ENCODE results near the gene ATXN7L3.
A peak's percentile ranks its signal among the peaks of the same experiment; 100 is the strongest.

The ATXN7L3 gene

GRCh38 chr17:44200478-44201155, 933 bp upstream of the ATXN7L3 start:
- DNase-seq, result no peak

- DNase-seq, result peak; percentile 50 to 82 (median 72)
Measured at GRCh38 chr17:44198721-44199552, 747 bp downstream of the ATXN7L3 start.

- DNase-seq, result peak; percentile 31 to 79 (median 68)
Measured at GRCh38 chr17:44197980-44198720, 1.5 kb downstream of the ATXN7L3 start.

DNA sequence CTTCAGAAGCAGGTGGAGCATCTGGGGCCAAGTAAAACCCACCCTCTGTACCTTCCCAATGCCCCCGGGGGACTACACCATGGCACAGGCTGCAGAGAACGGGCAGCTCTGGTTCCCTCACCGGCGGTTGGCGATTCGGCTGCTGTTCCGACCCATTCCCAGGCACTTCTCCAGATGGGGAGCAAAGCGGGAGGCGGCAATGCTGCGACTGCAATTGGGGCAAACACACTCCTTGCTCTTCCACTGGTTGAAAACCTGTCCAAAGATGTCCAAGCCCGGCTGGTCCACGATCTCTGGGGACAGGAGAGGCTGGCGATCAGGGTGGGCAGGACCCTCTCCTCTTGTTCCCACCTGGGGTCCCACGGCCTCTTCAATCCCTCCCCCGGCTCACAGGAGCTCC, 2.6 kb downstream of the ATXN7L3 start:
- no peak for DNase-seq

DNA sequence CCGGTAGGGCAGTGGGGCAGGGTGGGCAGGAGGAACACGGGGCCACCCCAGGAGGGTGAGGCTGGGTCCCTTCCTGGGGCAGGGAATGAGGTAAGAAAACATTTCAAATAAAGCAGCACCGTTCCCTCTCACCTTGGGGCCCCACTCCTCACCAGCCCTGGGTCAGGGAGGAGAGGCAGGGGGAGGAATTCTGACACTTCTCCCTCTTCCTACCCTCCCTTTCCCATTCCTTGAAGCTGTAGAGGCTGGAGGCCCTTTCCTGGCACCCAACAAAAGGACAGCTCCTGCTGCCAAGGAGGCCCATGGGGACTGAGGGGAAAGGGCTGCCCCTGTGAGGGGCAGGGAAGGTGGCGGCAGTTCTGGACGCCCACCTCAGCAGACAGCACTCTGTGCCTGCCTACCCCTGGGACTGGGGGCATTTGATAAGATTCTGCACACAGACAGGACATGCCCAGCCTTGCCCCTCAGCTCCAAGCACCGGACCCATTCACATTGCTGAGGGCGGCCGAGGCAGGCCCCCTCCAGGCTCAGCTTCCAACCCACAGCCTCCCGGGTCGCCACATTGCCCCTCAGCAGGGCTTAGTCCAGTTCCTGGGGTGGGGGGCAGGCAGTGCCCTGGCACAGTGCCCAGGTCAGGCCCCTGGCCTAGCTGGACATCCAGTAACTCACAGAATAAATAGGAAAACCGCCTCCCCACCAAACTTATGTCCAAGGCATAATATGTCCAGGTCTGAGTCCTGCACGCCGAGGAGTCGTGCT, 6.2 kb downstream of the ATXN7L3 start:
- no peak for DNase-seq

DNA sequence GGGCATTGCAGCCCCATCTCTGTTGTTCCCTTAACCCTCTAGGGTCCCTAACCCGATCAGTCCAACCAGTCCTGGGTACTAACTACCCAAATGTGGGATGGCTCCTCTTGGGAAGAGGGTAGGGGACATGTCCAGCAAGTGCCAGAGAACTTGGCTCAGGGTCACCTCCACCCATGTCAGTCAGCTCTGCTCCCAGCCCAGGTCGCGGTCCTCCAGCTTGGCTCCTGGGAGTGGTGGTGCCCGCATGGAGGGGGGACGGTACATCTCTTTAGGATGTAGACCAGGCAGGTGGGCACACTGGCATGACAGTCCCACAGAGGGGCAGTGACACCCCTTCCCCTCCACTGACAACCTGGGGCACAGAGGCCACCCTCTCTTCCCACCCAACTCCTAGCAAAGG, 6.9 kb downstream of the ATXN7L3 start:
- DNase-seq, result no peak

DNA sequence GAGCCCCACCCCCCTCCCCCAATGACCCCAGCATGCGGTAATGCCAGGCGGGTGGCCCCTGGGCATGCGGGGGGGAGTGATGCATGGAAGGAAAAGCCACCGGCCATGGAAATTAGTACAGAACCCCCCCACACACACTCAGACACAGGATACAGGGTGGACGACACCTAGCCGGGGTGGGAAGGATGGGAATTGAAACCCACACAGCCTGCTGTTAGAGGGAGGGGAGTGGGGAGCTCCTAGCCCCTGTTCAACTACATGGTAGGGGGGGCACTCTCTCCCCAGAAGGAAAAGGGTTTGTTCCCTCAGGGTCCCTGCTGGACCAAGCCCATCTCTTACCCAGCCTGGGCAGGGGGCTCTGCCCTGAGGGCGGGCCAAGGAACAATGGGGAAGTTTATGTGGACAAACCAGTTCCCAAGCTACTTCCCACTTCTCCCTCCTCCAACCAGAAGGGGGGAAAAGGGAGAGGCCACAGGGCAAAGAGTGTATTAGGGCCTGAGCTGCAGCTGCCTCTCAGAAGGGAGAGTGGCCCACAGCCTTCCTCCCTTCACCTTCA, 7.7 kb downstream of the ATXN7L3 start:
- no peak for DNase-seq

GRCh38 chr17:44191369-44191768, 8.3 kb downstream of the ATXN7L3 start:
- DNase-seq, result no peak

DNA sequence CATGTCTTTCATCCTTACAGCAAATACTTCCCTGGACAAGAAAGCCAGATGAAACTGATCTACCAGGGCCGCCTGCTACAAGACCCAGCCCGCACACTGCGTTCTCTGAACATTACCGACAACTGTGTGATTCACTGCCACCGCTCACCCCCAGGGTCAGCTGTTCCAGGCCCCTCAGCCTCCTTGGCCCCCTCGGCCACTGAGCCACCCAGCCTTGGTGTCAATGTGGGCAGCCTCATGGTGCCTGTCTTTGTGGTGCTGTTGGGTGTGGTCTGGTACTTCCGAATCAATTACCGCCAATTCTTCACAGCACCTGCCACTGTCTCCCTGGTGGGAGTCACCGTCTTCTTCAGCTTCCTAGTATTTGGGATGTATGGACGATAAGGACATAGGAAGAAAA, 9.2 kb downstream of the ATXN7L3 start:
- no peak for DNase-seq

- no peak for DNase-seq
Measured at GRCh38 chr17:44188576-44189403, 10.9 kb downstream of the ATXN7L3 start.

- peak in 2 of 6 experiments; percentile 82 for DNase-seq
Measured at GRCh38 chr17:44187131-44187899, 12.4 kb downstream of the ATXN7L3 start.

DNA sequence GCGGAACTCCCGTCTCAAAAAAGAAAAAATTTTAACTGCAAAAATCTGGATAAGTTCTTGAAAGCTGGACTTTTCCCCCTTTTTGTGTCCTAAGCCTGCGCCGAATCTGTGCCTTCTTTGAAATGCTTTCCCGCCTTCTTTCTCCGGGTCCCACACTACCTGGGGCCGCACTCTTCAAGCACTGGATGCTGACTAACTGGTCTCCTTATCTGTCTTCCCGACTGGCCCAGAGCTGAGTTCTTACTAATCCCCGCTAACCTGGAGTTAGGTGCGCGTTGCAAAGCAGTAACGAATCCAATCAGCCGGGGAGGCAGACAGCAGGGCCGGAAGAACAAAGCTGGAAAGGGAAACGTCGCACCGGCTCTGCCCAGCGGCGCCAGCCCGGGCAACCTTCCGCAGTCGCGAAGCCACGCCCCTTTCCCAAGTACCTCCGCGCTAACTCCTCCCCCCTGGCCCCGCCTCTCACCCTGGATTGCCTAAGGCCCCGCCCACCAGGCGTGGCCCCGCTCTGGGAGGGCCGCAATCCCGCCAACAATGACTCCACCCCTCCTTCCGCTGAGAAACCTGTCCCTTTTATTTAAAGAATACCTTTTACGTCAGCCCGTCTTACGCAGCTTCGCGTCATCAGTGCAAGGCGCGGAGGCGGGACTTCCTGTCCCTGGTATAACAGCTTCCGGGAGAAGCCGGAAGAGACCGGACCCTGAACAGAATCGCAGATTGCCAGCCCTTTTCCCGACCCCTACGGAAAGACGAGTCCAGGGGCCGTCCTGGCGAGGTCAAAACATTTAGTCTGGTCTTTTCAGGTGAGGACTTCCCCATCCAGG, 13.2 kb downstream of the ATXN7L3 start, which contains the start of gene TMUB2:
TSS of gene TMUB2 (plus strand) at position 666 of the 824 bp plus-strand sequence. CDS start 737 bp downstream, outside the sequence.
- DNase-seq, result peak; percentile 98 to 100 (median 99)

DNA sequence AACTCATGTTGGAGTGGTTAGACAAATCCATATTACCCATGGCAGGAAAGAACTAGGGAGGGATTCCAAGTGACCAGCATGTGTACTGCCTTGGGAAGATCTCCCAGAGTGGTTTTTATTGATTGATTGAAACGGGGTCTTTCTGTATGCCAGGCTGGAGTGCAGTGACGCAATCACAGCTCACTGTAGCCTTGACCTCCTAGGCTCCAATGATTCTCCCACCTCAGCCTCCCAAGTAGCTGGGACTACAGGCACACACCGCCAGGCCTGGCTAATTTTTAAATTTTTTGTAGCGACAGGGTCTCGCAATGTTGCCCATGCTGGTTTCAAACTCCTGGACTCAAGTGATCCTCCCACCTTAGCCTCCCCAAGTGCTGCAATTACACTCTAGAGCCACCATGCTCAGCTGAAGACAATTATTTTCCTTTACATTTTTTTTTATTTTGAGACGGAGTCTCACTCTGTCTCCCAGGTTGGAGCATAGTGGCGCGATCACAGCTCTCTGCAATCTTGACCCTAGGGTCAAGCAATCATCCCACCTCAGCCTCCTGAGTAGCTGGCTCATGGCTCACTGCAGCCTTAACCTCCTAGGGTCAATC, 15.4 kb downstream of the ATXN7L3 start:
- DNase-seq, result no peak

DNA sequence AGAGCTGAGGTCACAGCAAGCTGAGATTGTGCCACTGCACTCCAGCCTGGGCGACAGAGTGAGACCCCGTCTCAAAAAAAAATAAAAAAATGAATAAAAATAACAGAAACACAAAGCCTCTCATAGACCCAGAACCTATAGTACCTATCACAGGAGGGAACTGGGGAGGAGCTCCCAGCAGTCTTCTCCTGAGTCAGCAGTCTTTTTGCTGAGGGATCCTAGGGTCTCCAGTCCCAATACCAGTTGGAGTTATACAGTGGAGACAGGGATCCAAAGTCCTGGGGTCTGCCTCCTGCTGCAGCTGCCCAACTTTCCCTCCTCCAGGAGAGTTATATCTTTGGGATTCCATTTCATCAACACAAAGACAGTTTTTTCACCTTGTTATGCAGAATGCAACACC, 16.7 kb downstream of the ATXN7L3 start:
- no peak for DNase-seq

DNA sequence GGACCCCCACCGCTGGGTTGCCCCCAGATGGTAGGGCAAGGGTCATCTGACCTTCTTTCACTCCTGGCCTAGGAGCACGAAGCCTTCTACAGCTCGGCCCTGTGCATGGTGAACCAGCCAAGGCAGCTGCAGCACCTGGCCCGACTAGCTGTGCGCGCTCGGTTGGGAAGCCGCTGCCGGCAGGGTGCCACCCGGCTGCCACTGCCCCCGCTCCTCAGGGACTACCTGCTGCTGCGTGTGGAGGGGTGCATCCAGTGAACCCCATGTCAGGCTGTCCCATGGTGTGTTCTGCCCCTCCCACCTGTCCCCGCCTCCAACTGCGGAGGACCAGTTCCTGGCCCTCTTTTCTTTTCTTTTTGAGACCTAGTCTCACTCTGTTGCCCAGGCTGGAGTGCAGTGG, 21.6 kb downstream of the ATXN7L3 start:
- DNase-seq, result no peak

DNA sequence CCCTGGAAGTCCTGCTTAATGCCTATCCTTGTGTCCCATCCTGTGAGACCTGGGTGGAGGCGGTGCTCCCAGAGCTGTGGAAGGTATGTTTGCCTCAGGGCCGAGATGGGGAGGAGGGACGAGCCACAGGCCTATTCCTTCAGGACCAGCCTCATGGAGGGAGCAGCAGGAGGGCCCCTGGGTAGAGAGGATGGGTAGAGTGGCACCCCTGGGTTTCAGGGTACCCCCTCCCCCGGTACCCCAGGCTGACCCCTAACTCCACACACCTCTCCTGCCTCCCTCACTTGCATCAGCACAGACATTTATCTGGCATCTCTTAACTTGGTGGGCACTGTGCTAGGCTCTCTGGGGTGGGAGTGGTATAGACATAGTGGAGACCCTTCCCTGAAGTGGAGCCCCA, 22.0 kb downstream of the ATXN7L3 start:
- no peak for DNase-seq

GRCh38 chr17:44176671-44177501, 22.8 kb downstream of the ATXN7L3 start:
- DNase-seq, result no peak

GRCh38 chr17:44176257-44176656, 23.4 kb downstream of the ATXN7L3 start:
- DNase-seq, result no peak

Data from stimulated activated naive CD4-positive, alpha-beta T cell (primary cell).